SHP77 treated with DMSO at 0.1 percent for 48 hours (cell line): ENCODE data around the gene CECR2.

Experiments used
- DNase-seq: peaks from one replicate; lab custom pipeline; 2025; lab: John Stamatoyannopoulos, UW

CECR2 gene

DNA sequence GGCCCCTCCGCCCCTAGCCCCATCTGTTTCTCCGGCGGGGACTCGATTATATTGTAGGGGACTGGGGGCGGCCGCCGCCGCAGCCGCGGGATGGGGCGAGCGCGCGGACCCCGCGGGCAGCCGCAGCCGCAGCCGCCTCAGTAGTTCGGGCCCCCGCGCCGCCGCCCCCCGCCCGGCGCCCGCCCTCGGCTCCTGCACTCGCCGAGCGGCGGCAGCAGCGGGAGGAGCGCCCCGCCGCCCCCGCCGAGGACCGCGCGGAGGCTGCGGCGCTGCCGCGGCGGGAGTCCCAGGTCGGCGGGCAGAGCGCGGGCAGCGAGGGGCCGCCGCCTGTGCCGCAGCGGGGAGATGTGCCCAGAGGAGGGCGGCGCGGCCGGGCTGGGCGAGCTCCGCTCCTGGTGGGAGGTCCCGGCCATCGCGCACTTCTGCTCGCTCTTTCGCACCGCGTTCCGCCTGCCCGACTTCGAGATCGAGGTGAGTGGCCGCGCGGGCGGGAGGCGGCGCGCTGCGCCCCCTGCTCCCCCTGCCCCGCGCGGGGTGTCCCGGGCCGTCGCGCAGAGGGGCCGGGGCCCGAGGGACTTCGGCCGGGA is at the start of gene CECR2:
Gene CECR2, plus strand, starts transcription at position 22 of the 587 bp plus-strand sequence. Its CDS starts 324 bp downstream, at position 346.
- no peak for DNase-seq

DNA sequence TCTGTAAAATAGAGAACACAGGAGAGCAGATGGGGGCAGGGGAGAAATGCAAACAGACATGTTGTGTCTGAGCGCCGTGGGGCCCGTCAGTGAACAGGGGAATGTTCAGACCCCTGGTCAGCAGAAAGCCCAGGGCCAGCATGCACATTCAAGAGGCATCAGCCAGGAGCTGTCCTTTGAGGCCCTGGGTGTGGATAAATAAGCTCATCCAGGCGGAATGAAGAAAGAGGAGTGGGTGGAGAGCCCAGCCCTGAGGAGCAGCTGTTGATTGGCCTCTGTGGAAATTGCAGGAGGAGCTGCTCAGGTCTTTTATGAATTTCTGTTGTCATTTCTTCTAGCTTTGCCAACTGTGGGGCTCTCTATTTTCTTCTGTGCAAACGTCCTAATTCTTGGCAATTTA is 49.7 kb upstream of the CECR2 start:
- no peak for DNase-seq

DNA sequence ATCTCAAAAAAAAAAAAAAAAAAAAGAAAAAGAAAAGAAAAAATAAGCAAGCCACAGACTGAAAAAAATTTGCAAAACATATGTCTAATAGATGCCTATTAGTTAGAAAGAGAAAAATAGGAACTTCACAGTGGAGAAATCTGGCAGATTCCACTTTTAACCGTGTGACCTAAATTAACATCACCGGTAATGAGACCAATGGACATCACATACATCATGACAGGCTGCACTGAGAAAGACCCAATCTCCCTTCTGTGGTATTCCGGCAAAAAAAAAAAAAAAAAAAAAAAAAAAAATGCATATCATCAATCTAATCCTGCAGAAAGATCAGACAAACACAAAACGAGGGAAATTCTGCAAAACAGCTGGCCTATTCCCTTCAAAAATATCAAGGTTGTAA is 46.7 kb upstream of the CECR2 start:
- no peak for DNase-seq

GRCh38 chr22:17331690-17332089 is 37.6 kb upstream of the CECR2 start:
- no peak for DNase-seq

DNA sequence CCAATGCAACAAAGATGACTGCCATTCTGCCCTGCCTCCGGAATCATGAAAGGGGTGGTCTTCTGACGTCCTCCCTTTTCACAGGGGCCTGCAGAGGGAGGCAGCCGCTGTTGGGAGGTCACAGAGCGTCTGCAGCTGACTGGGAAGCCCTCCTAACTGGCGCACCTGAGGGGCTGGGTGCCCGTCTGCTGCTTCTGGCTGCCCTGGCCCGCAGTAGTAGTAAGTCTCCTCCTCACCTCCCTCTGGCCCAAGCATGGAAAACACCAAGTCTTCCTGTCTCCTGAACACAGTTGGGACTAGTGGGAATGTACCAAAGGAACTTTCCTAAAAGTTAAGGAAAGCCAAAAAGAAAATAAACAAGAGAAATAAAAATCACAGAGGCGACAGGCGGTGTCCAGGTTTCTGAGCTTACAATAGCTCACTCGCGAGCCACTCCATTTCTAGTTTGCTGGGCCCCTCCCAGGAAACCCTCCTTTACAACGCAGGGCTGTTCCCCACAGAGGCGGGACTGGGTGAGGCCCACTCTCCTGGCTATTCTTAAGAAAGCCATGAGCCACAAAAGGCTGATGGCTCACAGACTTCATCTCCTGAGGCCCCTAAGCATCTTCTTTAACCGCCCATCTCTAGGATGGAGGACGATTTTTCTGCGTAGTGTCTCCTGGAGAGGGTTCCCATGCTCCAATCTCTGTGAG is 37.0 kb upstream of the CECR2 start:
- no peak for DNase-seq

DNA sequence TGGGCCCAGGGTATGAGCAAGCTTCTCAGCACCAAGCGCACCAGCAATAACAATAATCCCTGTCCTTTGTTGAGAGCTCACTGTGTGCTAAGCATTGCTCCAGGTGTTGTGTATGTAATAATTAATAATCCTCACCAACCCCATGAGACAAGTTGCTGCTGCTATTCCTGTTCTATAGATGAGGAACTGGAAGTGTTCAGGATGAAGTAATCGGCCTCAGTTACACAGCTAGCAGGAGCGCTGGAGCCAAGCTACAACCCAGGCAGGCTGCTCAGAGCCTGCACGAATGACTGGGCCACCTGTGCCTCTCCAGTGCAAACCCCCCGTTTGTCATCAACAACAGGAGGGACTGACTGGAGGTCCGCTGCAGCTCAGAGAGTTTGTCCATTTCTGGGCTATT is 35.2 kb upstream of the CECR2 start:
- no peak for DNase-seq

- DNase-seq = no peak
These were observed 34.3 kb upstream of the CECR2 start for GRCh38 chr22:17334983-17335382.

DNA sequence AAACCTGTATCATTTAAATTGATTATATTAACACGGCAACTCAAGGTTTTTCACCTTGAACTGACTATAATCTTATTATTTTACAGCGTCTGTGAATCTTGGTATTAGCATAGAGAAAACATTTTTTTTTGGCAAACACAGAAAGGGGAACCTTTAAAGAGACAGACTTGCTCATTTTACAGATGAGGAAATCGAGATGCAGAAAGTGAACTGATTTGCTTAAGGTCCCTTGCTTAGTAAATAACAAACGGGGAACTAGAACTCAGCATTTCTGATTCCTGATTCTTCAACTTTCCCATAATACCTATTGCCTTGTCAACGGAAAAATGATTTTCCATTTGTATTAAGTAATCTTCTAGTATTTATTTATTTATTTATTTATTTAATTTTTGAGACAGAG is 33.2 kb upstream of the CECR2 start:
- DNase-seq = no peak

- no peak for DNase-seq
These were observed 31.6 kb upstream of the CECR2 start for GRCh38 chr22:17337639-17338038.

DNA sequence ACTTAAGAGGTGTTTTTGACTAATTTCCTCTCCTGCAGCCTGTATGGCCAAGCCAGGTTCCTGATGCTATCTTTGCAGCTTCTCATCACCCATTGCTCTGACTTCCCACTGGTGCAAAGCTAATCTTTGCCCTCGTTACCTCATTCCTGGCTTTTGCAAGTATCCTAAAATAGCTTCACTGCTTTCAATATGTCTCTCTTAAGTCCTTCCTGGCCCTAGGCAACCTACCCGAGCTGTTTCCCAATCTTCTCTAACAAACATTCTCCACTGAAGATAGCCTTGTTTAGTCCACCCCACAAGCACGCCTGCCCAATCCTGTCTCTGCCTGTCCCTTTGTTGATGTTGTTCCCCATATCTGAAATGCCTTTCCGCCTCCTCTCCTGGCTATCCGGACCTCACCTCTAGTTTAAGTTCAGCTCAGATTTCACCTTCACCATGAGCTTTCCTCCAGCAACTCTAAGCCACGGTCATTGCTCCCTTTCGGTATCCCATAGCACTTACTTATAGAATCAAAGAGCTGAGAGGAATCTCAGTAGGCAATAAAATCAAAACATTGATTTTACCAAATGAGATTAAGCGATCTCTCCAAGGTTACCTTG is 30.1 kb upstream of the CECR2 start:
- no peak for DNase-seq

DNA sequence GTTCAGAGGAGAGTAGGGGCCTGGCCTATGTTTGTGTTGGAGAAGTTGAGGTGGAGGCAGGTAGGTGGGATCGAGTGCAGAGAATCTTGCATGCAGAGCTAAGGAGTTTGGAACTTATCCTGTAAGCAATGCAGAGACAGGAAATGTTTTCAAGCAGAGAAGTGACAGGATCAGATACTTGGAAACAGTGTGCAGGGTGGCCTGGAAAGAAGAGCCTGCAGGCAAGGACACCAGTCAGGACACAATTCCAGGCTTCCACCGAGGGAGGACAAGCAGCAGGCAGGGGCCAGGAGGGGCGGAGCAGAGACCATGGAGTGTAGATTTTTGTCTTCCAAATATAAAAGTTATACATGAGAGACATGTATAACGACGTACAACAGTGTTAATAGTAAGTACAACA is 26.9 kb upstream of the CECR2 start:
- DNase-seq = no peak

DNA sequence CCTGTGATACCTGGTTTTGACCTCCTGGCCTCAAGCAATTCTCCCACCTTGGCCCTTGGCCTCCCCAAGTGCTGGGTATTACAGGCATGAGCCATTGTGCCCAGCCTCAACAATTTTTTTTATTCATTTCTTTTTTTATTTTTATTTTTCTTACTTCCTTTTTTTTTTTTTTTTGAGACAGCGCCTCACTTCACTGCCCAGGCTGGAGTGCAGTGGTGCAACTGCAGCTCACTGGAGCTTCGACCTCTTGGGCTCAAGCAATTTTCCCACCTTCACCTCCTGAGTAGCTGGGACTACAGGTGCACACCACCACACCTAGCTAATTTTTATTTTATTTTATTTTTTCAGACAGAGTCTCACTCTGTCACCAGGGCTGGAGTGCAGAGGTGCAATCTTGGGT is 25.5 kb upstream of the CECR2 start:
- DNase-seq = no peak

DNA sequence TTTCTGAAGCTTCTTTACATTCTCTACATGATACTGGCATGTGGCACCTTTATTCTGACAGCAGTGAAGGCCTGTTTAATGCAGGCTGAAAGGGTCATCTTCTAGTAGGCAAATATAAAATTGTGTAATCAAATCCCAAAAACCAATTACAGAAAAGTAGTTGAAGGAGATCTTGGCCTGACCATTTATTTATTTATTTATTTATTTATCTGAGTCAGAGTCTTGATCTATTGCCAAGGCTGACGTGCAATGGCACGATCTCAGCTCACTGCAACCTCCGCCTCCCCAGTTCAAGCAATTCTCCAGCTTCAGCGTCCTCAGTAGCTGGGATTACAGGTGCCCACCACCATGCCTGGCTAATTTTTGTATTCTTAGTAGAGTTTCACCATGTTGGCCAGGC is 22.7 kb upstream of the CECR2 start:
- DNase-seq = no peak

DNA sequence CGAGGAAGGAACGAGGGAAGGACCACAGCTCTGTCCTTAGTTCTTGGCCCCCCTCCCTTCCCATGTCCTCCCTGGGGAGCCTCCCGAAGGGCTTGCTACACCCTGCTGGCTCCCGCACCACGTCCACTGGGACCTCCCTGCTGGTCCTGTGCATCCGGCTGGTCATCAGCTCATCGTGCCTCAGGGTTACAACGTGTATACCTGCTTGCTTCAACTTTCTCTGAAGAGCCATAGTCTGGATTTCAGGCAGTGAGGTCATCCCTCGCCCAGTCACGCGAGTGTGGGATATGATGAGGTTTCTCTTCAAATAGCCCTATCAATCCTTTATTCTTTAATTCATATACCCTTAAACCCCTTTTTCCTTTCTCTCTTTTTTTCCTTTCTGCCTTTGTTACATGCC is 21.5 kb upstream of the CECR2 start:
- DNase-seq = no peak

GRCh38 chr22:17348464-17349103 is 20.7 kb upstream of the CECR2 start:
- DNase-seq = no peak

DNA sequence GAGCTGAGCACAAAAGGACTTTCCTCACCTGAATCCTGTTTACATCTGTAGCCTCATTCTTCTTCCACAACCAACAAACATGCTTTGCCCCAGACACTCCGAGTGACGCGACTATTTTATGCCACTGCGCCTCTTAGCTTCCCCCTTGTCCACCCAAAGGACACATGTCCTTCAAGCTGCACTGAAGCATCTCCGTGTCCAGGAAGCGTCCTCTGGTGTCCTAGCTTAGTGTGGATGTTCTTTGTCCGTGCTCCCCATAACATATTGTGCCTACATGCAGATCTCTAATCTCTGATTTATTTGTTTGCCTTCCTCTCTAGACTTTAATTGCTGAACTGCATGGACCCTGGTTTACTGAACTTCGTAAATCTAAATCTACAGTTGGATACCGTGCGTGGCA is 20.1 kb upstream of the CECR2 start:
- no peak for DNase-seq

DNA sequence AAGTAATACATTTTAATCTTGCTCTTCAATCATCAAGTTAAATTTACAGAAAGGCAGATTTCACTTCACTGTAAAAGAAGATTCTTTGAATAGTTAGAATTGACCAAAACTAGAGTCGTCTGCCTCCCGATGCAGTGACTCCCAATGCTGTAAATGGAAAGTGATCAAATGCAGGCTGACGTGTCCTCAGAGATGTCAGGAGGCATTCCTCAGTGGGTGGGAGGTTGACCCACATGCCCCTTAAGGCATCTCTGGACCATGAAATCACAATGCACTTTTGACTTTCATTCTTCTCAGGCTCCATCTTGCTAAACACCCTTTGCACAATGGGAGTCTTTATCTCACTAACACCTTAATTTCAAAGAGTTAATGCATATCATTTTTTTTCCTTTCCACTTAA is 19.0 kb upstream of the CECR2 start:
- no peak for DNase-seq

- no peak for DNase-seq
These were observed 16.5 kb upstream of the CECR2 start for GRCh38 chr22:17352798-17353197.

- no peak for DNase-seq
These were observed 11.6 kb upstream of the CECR2 start for GRCh38 chr22:17357688-17358087.

DNA sequence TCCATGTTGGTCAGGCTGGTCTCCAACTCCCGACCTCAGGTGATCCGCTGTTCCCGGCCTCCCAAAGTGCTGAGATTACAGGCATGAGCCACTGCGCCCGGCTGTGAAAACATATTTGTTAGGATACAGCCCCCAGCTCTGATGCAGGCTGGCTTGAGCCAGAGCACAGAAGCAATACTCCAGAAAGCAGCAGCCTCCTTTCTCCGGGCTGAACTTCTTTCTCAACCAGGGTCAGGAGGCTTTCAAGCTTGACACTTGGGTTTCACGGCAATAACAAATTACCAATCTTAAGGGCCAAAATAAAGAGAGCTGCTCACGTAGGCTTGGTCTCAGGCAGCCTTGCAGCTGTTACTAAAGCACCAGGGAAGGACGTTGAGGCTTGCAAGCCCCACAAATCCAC is 10.8 kb upstream of the CECR2 start:
- DNase-seq = no peak

DNA sequence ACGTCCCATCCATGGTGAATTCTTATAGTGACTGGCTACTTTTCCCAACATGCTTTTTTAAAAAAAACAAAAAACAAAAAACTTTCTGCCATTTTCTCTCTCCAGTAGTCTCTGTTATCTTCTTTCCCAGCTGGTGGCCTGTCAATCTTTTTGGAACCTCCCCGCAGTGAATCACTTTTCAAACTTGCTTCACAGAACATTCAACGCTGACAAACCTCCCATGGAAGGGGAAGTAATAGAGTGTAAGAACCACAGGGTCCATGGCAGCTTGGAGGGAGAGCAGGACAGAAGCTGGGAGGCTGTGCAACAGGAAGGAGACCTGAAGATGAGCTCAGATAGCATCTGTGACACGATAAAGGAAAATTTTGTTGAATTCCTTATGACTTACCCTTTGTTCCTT is 9.8 kb upstream of the CECR2 start:
- DNase-seq = no peak

- DNase-seq = no peak
These were observed 2.9 kb upstream of the CECR2 start for GRCh38 chr22:17366329-17366728.

DNA sequence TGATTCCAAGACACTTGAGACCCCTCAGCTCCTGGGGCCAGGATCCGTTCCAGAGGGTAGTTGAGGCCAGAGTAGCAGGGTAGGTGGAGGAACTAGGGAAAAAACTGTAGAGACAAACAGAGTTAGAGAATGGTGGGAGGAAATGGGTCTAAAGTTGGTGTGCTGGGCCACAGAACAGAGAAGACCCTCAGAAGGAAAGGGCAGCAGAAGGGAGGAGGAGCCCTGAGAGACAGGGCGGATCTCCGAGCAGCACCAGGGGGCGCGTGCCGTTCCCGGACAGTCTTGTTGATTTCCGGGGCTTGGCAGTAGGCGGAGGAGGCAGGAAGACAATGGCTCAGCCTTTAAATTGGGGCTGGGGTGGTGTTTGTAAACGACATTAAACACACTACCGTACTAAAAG is 2.4 kb upstream of the CECR2 start:
- no peak for DNase-seq
